NT2/D1 (cell line): Measurements from ENCODE around the gene OR2B2.

Source experiments
- YY1 ChIP-seq: IDR thresholded peaks from 2 replicates; pipeline ENCODE4 v1.6.1; 2011; ENCODE audit not compliant: insufficient read length, insufficient read depth
- ZNF274 ChIP-seq: IDR thresholded peaks from 2 replicates; pipeline ENCODE4 v1.6.1; 2011; ENCODE audit warnings: mild to moderate bottlenecking, low read depth, low read length

DNA sequence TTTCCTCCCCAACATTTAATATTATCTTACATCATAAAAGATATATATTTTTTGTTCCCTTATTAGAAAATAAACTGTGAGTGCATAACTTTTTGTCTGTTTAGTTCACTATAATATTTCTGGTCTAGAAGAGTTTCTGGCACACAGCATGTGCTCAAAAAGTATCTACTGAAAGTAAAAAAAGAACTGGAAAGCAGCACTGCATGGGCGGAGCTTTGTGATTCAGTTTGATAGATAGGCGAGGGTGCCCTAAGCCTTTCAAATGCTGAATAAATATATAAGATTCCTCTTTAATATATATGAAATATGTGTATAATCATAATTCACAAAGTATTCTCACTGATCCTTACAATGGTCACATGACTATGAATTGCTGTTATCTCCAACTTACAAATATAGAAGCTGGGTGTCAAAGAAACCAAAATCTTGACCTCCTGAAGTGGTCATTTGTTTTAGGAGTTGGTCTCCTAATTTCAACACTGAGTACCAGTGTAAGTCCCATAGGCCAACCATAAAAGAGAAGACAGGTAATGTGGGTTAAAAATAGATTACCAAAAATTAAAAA, 50.8 kb downstream of the OR2B2 start:
- TF ChIP-seq YY1 = no peak
- no peak for TF ChIP-seq ZNF274
